HuH-7.5 (cell line): Measurements from ENCODE around the gene KMO.

Source experiments
- DNase-seq: peaks from one replicate; pipeline ENCODE4 v3.0.0; 2011; ENCODE audit warnings: low spot score

Gene KMO

GRCh38 chr1:241596633-241597032, 64.5 kb downstream of the KMO start:
- no peak for DNase-seq

DNA sequence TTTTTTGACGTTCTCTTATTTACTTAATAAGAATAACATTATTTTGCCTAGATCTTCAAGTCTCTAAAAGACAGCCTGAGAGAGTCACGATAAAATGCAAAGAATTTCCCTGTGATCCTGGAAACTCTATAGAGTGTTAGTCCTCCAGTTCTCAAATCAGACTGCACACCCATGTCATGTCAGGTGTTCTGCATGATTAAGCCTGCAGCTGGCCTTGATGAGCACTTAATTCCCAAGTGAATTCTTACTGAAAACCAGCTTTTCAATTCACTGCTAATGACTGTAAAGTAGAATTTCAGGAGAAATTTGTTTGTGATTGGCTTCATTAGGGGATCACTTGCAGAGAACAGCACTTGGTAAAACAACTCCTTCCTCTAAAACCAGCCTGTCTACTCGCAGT, 66.1 kb downstream of the KMO start:
- no peak for DNase-seq

DNA sequence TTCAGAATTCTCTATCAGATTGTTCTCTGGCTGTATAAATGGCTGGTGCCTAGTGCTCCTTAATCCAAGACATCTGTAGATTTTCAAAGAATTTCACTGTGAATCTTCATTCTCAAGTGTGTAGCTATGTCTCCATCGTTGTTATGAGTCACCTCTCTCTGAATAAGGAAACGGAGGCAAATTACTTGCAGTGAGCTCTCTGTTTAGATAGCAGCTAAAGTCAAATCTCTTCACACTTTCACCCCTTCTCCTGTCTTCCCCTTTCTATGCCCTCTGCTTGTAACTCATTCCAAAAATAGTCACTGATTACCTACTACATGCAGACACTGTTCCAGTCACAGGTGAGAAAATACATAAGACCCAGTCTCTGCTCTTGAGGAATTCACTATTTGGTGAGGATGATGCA, 68.3 kb downstream of the KMO start:
- DNase-seq: no peak

DNA sequence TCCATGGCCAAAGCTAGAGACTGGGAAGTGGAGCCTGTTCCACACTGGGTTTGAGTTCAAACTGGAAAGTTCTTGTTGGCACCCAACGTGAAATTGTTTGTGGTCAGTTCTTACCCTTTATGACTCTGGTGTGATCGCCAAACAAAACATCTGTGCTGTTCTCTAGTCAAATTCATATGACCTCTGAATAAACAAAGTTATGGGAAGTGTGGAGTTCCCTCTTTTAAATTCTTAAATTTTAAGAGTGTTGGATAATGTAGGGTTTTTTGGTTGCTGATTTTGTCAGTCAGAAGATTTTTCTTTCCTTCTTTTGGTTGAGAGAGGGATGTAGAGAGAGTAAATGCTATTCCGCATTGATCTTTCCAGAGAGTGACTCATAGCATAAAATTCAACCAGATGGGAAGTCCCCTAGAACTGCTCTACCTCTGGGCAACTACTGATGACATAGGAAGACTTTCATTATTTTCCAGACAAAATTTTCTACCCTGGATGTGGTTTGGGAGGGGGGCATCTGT, 71.6 kb downstream of the KMO start:
- DNase-seq: no peak

DNA sequence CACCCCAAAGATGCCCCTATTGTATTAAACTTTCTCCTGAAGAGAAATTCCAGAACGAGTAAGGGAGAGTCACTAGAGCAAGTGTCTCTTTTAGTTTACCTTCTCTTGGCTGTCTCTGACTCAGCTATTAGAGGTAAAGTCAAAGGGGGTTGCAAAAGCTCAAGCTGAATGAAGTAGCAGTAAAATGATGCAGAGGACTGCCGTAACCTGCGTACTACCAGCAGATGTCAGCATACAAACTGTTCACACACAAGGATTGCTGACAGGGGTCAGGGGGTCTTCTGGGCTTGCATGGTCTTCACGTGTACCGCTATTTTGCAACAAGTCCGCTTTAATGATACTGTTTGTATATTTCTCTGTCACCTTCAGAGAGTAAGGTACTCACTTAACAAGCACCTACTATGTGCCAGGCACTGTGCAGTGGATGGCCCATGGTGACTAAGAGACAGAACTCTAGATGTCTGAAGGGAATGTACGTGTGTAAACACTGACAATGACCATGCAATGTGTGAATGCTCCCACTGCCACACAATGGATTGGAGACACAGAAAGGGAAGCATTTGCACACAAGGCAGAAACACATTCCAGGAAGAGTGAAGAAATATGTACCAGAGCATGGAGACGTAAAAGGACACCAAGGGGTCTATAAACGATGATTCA, 73.1 kb downstream of the KMO start:
- peak; percentile 16 for DNase-seq

- DNase-seq: no peak
Measured at GRCh38 chr1:241606544-241606943, 74.4 kb downstream of the KMO start.

GRCh38 chr1:241607497-241607896, 75.3 kb downstream of the KMO start:
- no peak for DNase-seq

DNA sequence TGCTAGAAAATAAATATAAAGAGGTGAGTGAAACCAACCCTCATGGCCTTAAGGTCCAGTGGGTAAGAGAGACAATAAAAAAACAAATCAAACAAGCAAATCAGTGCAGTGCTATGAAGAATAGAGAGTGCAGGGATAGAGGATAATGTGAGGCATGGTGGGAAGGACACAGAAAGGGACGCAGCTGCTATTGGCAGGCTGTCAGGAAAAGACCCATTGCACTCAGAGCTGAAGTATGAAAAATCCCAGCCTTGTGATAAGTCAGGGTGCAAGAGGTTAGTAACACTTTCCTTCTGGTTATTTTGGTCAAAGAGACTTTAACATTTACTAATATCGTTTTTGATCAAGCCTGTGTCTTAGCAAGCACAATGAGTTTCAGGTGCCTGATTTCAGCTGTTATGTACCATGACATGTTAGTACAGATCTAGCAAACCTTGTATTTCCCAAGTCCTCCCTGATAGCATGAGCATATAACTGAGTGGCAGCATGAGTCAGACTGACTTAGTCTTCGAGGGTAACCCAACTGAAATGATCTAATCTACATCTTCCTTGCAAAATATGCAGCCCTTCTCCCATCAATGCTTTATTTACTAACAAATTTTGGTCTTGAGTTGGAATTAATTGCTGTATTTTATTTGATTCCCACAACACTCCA, 76.3 kb downstream of the KMO start:
- DNase-seq: no peak

- DNase-seq: no peak
Measured at GRCh38 chr1:241610056-241610815, 78.1 kb downstream of the KMO start.

- no peak for DNase-seq
Measured at GRCh38 chr1:241611063-241611462, 78.9 kb downstream of the KMO start.

- DNase-seq: no peak
Measured at GRCh38 chr1:241611736-241612135, 79.6 kb downstream of the KMO start.

- DNase-seq: no peak
Measured at GRCh38 chr1:241612533-241613477, 80.6 kb downstream of the KMO start.

DNA sequence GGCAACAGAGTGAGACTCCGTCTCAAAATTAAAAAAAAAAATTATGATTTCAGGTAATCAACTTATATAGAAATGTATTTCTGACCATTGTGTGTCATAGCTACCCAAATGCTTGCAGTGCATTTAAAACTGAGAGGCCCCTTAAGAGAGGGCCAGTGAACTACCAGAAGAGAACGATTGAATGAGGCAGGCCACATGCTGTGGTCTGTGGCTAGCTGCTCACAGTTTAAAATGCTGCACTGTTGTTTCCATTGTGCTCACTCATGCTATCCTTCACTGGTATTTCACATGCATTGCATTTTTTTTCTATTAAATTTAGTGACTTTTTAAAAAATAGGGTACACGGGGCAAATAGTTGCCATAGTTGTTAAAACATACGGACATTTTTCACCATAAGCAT, 82.0 kb downstream of the KMO start:
- no peak for DNase-seq

DNA sequence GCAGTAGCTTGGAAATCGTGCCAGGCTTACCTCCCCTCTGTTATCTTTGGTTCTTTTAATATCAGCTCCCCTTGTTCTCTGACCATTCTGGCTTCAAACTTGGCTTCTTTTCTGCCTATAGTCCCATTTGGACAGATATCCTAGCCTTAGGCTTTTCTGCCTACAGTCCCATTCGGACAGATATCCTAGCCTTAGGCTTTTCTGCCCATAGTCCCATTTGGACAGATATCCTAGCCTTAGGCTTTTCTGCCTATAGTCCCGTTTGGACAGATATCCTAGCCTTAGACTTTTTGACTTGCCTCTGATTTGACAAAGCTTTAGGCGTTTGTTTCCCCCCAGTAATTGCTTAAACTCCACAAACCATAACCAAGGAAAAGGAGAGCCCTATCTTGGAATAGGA, 82.4 kb downstream of the KMO start:
- DNase-seq: no peak

- DNase-seq: no peak
Measured at GRCh38 chr1:241615043-241615974, 83.1 kb downstream of the KMO start.

DNA sequence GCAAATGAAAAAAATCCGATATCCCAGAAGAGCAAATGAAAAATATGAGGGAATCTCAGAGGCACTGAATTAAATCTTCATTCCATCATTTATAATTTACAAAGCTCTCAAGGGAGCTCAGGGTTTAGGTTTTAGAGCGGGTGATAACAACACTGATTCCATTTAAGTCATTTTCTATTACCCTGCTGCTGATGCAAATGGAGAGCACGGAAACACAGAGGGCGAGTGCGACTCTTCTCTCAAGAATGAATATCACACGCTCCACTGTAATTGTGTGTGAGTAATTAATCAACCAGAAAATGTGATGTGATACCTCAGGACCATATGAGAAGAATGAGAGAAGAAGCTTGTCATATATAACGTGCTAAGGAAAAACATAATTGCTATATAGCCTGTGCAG, 85.2 kb downstream of the KMO start:
- no peak for DNase-seq

- DNase-seq: no peak
Measured at GRCh38 chr1:241622669-241623068, 90.5 kb downstream of the KMO start.

DNA sequence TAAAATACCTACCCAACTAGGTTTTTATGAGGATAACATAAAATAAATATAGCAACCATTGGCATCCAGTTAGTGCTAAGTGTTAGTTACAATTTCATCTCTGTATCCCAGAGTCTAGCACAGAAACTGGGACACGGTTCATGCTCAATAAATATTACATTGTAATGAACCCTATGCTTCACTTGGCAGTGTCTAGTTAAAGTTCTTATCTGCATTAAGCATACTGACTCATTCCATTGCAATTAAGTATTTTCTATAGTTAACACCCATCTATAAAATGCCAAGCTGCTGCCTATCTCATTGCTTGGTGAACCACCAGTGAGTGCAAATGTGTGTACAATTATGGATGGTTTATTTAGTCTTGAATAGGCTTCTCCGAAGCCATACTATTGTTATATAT, 92.8 kb downstream of the KMO start:
- no peak for DNase-seq

- DNase-seq: no peak
Measured at GRCh38 chr1:241627453-241628259, 95.5 kb downstream of the KMO start.

DNA sequence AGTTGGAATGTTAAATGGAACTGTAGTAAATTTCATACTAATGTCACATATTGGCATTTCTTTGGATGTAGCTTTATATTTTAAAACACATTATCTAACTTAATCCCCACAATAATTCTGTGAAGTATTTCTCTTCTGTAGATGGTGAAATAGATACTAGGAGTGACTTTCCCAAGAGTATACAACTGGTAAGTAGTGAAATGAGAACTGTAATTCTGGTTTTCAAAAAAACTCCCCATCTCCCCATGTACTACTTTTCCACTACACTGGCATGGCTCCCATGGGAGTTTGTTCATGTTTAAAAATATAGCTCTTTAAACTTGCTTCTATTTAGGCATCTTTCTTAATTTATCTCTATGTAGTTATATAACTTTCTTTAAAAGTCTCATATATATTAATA, 97.8 kb downstream of the KMO start:
- DNase-seq: no peak
